Neural cell (in vitro differentiated cells): ENCODE results near the gene SLC25A39. TPM values are rescaled to one million over a fixed set of nuclear protein-coding genes. Genes with fewer than 3 reads are reported as not detected.

Experiments
- H2AFZ ChIP-seq: fragments of 200-600, 300-800 bp; sonication (generic), shearing (Covaris generic); 2 replicates; pipeline ENCODE4 v1.6.0; 2014; ENCODE audit warnings: low read depth, mild to moderate bottlenecking, antibody characterized with exemption, low read length, moderate library complexity
- H3F3A ChIP-seq: fragments of 200-600 bp; shearing (Covaris generic); 2 replicates; pipeline ENCODE4 v1.6.1; 2016; ENCODE audit warnings: mild to moderate bottlenecking, moderate library complexity, mixed read lengths, antibody characterized with exemption, low read length; ENCODE audit not compliant: insufficient read depth, poor library complexity, severe bottlenecking
- H3K27ac ChIP-seq: fragments of 200-600, 300-800 bp; sonication (generic), shearing (Covaris generic); 2 replicates; pipeline ENCODE4 v1.5.1; 2014; ENCODE audit warnings: mild to moderate bottlenecking, low read length, moderate library complexity
- H3K27me3 ChIP-seq: fragments of 300-800, 200-600 bp; sonication (generic), shearing (Covaris generic); 2 replicates; pipeline ENCODE4 v1.6.0; 2014; ENCODE audit warnings: mild to moderate bottlenecking, low read depth, low read length, moderate library complexity; ENCODE audit not compliant: insufficient read depth
- H3K36me3 ChIP-seq: fragments of 300-800, 200-600 bp; sonication (generic), shearing (Covaris generic); 2 replicates; pipeline ENCODE4 v1.5.1; 2014; ENCODE audit warnings: mild to moderate bottlenecking, antibody characterized with exemption, low read length, moderate library complexity; ENCODE audit not compliant: insufficient read depth
- H3K4me2 ChIP-seq: fragments of 300-800, 200-600 bp; sonication (generic), shearing (Covaris generic); 2 replicates; pipeline ENCODE4 v1.6.0; 2014; ENCODE audit warnings: mild to moderate bottlenecking, low read length
- H3K4me3 ChIP-seq: fragments of 300-800, 200-600 bp; sonication (generic), shearing (Covaris generic); 2 replicates; pipeline ENCODE4 v1.5.1; 2014; ENCODE audit warnings: mild to moderate bottlenecking, low read length, moderate library complexity
- H3K79me2 ChIP-seq: fragments of 200-600 bp; shearing (Covaris generic); replicated peaks from 2 replicates; pipeline ENCODE4 v1.6.0; 2014; ENCODE audit warnings: mild to moderate bottlenecking, low read length, moderate library complexity; ENCODE audit not compliant: insufficient read depth
- H3K9ac ChIP-seq: fragments of 300-800, 200-600 bp; sonication (generic), shearing (Covaris generic); 2 replicates; pipeline ENCODE4 v1.6.1; 2016; ENCODE audit warnings: mild to moderate bottlenecking, low read length, mixed read lengths
- H3K9me2 ChIP-seq: fragments of 200-600 bp; shearing (Covaris generic); 2 replicates; pipeline ENCODE4 v1.6.1; 2016; ENCODE audit warnings: mild to moderate bottlenecking, low read length, mixed read lengths; ENCODE audit not compliant: insufficient read depth
- H3K9me3 ChIP-seq: fragments of 200-600, 300-800 bp; sonication (generic), shearing (Covaris generic); 2 replicates; pipeline ENCODE4 v1.6.1; 2016; ENCODE audit warnings: mild to moderate bottlenecking, mixed run types, low read length, moderate library complexity, mixed read lengths
- H4K20me1 ChIP-seq: fragments of 200-600 bp; shearing (Covaris generic); 2 replicates; pipeline ENCODE4 v1.6.1; 2016; ENCODE audit warnings: mild to moderate bottlenecking, mixed run types; ENCODE audit not compliant: insufficient read depth
- EP300 ChIP-seq: fragments of 450-650 bp; conservative IDR thresholded peaks from 2 replicates; pipeline ENCODE4 v1.6.1; 2014; ENCODE audit warnings: antibody characterized with exemption, mild to moderate bottlenecking, moderate library complexity; ENCODE audit not compliant: poor library complexity, severe bottlenecking
- EZH2 ChIP-seq: fragments of 200-600, 300-800 bp; shearing (Covaris generic), sonication (generic); IDR thresholded peaks from 2 replicates; pipeline ENCODE4 v1.6.1; 2014; ENCODE audit warnings: antibody characterized with exemption, low read length, borderline replicate concordance, mild to moderate bottlenecking; ENCODE audit not compliant: insufficient read depth, poor library complexity, severe bottlenecking
- MXI1 ChIP-seq: fragments of 450-650 bp; conservative IDR thresholded peaks from 2 replicates; pipeline ENCODE4 v1.6.1; 2014; ENCODE audit warnings: antibody characterized with exemption, mild to moderate bottlenecking; ENCODE audit not compliant: poor library complexity, severe bottlenecking
- POLR2AphosphoS5 ChIP-seq: IDR thresholded peaks from 2 replicates; pipeline ENCODE4 v1.6.1; 2012
- RAD21 ChIP-seq: fragments of 450-650 bp; conservative IDR thresholded peaks from 2 replicates; pipeline ENCODE4 v1.6.1; 2014; ENCODE audit warnings: antibody characterized with exemption, mild to moderate bottlenecking, moderate library complexity
- SMC3 ChIP-seq: fragments of 450-650 bp; conservative IDR thresholded peaks from 2 replicates; pipeline ENCODE4 v1.6.1; 2014; ENCODE audit warnings: antibody characterized with exemption, mild to moderate bottlenecking, moderate library complexity; ENCODE audit not compliant: poor library complexity
- TAF1 ChIP-seq: IDR thresholded peaks from 2 replicates; pipeline ENCODE4 v1.6.1; 2012; ENCODE audit warnings: low read depth
- polyA plus RNA-seq: library from polyadenylated mRNA; depleted of rRNA; stranded (reverse); fragments of >200 nt; gene quantifications from 2 replicates; pipeline ENCODE4 v1.2.3, GENCODE V29; 2014
- TF ChIP-seq, protein P1 (sequence below): IDR thresholded peaks from 2 replicates; pipeline ENCODE4 v1.6.1; 2012; ENCODE audit warnings: borderline replicate concordance
- TF ChIP-seq, protein P2 (sequence below): fragments of 450-650 bp; IDR thresholded peaks from 2 replicates; pipeline ENCODE4 v1.5.1; 2014; ENCODE audit warnings: antibody characterized with exemption, mild to moderate bottlenecking, moderate library complexity; ENCODE audit not compliant: poor library complexity, severe bottlenecking

SLC25A39 gene
- polyA plus RNA-seq, 1 donor from 2014 or later: 73.4 TPM

DNA sequence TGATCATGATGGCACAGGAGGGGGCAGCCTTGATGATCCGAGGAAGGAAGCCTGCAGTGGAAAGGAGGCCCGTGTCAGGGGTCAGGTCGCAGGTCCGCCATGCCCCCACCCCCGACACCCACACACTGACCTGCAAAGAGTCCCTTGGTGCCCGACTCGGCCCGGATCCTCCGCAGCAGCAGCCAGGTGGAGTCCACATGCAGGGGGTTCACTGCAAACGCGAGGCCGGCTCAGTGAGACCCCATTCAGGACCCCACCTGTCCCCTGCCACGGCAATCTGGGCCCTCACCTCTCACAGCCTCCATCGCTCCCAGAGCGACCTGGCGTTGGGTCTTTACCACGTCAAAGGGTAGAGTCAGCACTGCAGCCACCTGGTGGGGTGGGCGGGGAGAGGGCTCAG is 4.6 kb downstream of the SLC25A39 start:
- Histone ChIP-seq H3F3A (no peaks in the 10 kb centered on the region), H3K36me3 (peaks cover 12% of the 10 kb centered on the region), H3K4me2 (no peak overlapping the region), H3K4me3 (no peak overlapping the region), H3K9me3 (no peaks in the 10 kb centered on the region), H2AFZ (no peak overlapping the region), H3K27me3 (peaks cover 13% of the 10 kb centered on the region), H4K20me1 (no peaks in the 10 kb centered on the region), H3K9me2 (no peaks in the 10 kb centered on the region), H3K79me2 (peaks cover 5% of the 10 kb centered on the region), H3K27ac (no peak overlapping the region), H3K9ac (no peak overlapping the region)
- TF ChIP-seq, protein P1, sequence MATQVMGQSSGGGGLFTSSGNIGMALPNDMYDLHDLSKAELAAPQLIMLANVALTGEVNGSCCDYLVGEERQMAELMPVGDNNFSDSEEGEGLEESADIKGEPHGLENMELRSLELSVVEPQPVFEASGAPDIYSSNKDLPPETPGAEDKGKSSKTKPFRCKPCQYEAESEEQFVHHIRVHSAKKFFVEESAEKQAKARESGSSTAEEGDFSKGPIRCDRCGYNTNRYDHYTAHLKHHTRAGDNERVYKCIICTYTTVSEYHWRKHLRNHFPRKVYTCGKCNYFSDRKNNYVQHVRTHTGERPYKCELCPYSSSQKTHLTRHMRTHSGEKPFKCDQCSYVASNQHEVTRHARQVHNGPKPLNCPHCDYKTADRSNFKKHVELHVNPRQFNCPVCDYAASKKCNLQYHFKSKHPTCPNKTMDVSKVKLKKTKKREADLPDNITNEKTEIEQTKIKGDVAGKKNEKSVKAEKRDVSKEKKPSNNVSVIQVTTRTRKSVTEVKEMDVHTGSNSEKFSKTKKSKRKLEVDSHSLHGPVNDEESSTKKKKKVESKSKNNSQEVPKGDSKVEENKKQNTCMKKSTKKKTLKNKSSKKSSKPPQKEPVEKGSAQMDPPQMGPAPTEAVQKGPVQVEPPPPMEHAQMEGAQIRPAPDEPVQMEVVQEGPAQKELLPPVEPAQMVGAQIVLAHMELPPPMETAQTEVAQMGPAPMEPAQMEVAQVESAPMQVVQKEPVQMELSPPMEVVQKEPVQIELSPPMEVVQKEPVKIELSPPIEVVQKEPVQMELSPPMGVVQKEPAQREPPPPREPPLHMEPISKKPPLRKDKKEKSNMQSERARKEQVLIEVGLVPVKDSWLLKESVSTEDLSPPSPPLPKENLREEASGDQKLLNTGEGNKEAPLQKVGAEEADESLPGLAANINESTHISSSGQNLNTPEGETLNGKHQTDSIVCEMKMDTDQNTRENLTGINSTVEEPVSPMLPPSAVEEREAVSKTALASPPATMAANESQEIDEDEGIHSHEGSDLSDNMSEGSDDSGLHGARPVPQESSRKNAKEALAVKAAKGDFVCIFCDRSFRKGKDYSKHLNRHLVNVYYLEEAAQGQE: no peak
- no peak for TF ChIP-seq MXI1
- TF ChIP-seq TAF1: no peak
- TF ChIP-seq POLR2AphosphoS5: no peak
- TF ChIP-seq, protein P2, sequence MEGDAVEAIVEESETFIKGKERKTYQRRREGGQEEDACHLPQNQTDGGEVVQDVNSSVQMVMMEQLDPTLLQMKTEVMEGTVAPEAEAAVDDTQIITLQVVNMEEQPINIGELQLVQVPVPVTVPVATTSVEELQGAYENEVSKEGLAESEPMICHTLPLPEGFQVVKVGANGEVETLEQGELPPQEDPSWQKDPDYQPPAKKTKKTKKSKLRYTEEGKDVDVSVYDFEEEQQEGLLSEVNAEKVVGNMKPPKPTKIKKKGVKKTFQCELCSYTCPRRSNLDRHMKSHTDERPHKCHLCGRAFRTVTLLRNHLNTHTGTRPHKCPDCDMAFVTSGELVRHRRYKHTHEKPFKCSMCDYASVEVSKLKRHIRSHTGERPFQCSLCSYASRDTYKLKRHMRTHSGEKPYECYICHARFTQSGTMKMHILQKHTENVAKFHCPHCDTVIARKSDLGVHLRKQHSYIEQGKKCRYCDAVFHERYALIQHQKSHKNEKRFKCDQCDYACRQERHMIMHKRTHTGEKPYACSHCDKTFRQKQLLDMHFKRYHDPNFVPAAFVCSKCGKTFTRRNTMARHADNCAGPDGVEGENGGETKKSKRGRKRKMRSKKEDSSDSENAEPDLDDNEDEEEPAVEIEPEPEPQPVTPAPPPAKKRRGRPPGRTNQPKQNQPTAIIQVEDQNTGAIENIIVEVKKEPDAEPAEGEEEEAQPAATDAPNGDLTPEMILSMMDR: no peak
- no peak for TF ChIP-seq EZH2
- TF ChIP-seq RAD21: no peak
- TF ChIP-seq SMC3: no peak
- TF ChIP-seq EP300: no peak

- H3K4me3 ChIP-seq: no peak overlapping the region
- no peak overlapping the region for H3K9ac ChIP-seq
- H3K36me3 ChIP-seq: peaks cover 12% of the 10 kb centered on the region
- no peaks in the 10 kb centered on the region for H4K20me1 ChIP-seq
- TF ChIP-seq POLR2AphosphoS5 (no peak), TAF1 (no peak), EP300 (no peak), EZH2 (no peak)
- TF ChIP-seq, protein P2: no peak
- H3K4me2 ChIP-seq: no peak overlapping the region
- no peaks in the 10 kb centered on the region for H3K79me2 ChIP-seq
- no peak overlapping the region for H3K27ac ChIP-seq
- H2AFZ ChIP-seq: no peak overlapping the region
- no peaks in the 10 kb centered on the region for H3F3A ChIP-seq
- H3K9me3 ChIP-seq: no peaks in the 10 kb centered on the region
- H3K27me3 ChIP-seq: peaks cover 18% of the 10 kb centered on the region
- no peaks in the 10 kb centered on the region for H3K9me2 ChIP-seq
Observed at GRCh38 chr17:44318077-44318892, 6.3 kb downstream of the SLC25A39 start.
